CMK (cell line): ENCODE results near the gene ADH1A.
"Not testable (repeated sequence)": the region's sequence is repeated elsewhere in the genome, so short reads cannot be mapped to it uniquely, and the experiment has no call there.

ENCODE experiments used
- DNase-seq: peaks from one replicate; pipeline ENCODE4 v3.0.0-alpha.2; 2010; ENCODE audit warnings: low read depth

ADH1A gene

DNA sequence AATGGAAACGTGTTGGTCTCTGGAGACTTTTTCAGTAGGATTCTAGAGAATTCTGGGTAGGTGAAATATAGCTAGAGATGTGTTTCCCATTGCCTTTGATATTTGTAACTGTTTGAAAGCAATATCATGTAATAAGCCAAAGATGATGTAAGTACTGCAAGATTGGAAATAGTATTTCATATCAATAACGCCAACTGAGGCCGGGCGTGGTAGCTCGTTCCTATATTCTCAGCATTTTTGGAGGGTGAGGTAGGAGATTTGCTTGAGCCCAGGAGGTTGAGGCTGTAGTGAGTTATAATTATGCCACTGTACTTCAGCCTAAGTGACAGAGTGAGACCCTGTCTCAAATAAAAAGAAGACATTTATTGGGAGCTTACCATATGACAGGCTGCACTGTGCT, 9.5 kb downstream of the ADH1A start:
- no peak for DNase-seq

DNA sequence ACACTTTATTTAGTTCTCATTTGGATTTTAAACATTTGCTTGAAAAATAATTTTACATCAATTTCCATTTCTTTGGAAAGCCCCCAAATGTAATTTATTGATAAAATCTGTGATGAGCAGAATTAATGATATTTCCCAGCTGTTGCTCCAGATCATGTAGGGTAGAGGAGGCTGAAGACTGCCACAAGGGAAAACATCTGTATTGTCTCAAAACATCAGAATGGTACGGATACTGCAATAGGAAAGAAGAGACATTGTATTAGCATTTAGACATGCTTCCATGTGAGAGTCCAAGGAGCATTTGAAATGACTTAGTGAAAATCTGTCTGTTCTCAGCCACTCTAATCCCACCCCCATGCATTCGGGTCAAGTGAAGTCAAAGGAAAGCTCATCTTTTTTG, 14.4 kb downstream of the ADH1A start:
- no peak for DNase-seq

DNA sequence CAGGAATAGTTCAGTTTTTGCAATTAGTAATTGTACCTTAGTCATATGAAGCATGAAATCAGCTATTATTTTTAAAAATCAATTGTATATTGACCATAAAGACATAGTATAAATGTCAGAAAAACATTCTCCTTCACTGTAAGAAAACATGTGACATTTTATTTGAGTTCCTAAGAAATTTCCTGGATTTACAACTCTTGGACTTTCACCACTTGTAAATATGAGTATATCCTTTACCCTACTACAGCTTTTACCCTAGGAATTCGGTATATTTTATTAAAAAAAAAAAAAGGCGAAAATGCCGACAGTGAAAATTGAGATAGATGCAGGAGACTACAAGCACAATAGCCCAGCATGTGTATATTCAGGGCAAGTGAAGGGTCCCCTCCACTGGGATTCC, 14.9 kb downstream of the ADH1A start:
- DNase-seq: no peak

DNA sequence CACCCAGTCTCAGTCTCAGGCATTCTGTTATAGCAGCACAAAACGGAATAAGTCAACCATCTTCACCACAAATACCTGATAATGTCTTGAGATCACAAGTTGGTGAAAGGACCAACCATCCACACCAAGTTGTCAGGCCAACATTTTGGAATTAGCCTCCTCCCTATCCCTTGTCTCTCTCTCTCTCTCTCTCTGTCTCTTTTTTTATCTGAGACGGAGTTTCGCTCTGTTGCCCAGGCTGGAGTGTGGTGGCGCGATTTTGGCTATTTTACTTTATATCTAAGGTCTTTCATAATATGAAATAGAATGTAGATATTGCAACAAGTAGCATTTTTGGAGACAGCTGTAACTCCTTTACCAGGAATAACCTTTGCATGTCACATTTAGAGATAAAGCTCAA, 15.7 kb downstream of the ADH1A start:
- DNase-seq: no peak

DNA sequence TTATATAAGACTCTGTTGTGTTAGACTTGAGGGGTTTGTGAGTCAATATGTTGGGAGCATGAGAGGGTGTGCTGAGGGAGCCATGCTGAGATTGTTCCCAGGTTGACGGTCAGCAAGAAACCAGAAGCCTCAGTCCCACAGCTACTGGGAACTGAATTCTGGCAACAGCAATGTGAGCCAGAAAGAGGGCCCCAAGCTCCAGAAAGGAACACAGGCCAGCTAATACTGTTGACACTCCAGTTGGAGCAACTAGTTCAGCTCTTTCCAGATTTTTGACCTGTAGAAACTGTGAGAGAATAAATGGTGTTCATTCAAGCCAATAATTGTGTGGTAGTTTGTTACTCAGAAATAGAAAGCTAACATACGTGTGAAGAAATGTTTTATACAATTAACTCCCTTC, 17.1 kb downstream of the ADH1A start:
- DNase-seq: no peak

DNA sequence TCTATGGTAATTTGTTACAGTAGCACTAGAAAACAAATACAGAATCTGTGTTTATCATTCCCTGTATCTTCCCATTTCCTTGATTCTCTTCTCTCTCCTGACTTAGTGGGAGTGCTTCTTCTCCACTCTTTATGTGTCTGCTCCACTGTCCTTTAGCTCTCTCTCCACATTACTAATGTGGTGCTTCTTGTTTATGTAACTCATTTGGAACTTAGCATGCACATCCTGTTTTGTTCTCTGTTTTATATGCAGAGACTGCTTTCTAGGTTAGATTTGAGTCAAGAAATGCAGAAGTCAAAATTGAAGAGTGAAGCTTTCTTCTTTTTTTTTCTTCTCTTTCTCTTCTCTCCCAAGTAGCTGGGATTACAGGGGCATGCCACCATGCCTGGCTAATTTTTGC, 25.9 kb downstream of the ADH1A start:
- no peak for DNase-seq

DNA sequence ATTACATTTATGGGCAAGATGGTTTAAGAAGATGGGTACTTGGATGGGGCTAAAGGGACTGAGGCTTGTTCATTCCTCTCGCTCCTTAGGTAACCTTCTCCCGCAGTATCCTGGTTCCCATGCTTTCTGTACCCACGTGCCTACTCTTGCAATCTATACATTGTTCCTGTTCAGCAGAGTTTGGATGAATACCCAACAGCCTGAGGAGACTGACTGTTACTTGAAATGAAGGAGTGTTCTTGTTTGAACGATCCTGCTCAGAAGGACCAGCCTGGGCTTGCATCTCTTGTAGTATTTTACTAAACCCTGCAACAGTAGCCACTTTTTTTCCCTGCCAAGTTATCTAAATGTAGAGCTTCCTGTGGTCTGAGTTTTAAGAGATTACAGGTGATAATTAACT, 38.0 kb downstream of the ADH1A start:
- no peak for DNase-seq

DNA sequence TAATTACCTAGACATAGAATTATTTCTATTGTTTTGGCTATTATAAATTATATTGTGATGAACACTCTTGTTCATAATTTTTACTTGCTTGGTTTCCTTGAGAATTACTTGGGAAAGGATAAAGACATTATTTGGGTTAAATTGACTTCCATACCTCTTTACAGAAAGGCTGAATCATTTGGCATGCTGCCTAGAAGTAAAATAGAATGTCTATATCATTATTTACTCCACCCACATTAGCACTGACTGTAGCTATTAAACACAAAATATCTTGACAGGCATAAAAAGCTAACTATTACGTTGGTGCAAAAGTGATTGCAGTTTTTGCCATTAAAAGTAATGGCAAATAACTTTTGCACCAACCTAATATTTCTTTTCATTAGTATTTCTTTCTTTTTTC, 42.1 kb downstream of the ADH1A start:
- no peak for DNase-seq

DNA sequence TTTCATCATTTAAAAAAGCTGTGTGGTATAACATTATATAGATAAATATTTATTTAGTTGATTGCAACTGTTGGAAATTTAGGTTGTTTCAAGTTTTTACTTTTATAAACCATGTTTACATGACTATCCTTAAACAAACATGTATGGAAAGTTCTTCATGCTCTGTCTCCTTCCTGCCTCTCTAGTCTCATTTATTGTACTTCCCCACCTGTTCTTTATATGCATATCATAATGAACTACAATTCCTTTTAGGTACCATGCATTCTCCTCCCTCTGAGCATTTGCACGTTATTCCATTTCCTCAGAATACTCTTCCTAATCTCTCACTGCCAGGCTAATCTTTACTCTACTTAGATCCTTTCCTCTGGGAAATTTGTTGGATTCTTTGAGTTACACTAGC, 54.8 kb downstream of the ADH1A start:
- no peak for DNase-seq

DNA sequence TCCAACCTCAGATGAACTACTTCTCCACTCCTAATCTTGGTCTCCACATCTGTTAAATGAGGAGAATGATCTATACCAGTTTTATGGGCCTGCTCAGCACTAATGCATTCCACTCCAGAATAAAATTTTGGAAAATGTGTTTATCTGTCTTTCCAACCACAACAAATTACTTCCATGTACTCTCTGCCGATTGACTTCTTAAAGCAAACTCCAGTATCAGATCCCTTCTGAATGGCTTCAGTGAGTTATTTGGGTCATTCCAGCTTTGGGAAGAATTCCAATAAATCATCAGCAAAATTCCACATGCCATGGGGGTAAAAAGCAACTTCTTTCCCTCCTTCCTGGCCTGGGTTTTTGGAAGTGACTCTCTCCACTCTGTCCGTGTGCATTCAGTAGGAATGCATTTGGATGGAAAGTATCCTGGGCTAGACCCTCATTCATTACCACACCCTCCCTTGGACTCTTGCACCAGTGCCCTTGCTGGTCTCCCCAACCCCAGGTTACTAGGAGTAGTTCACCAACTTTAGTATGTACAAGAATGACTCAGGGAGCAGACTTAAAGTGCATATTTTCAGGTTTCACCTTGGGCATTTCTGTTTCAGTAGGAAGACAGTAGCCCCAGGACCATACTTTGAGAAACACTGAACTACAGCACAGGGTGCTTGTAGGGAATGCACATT, 56.3 kb downstream of the ADH1A start:
- no peak for DNase-seq

DNA sequence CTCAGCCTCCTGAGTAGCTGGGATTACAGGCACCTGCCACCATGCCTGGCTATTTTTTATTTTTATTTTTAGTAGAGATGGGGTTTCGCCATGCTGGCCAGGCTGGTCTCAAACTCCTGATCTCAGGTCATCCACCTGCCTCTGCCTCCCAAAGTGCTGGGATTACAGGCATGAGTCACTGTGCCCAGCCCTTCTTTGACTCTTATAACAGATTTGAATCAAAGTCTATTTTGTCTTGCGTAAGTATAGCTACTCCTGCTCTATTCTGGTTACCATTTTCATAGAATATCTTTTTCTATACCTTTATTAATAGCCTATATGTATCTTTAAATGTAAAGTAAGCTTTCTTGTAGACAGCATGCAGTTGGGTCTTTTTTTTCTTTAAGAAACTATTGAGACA, 57.4 kb downstream of the ADH1A start:
- not testable (repeated sequence) for DNase-seq

DNA sequence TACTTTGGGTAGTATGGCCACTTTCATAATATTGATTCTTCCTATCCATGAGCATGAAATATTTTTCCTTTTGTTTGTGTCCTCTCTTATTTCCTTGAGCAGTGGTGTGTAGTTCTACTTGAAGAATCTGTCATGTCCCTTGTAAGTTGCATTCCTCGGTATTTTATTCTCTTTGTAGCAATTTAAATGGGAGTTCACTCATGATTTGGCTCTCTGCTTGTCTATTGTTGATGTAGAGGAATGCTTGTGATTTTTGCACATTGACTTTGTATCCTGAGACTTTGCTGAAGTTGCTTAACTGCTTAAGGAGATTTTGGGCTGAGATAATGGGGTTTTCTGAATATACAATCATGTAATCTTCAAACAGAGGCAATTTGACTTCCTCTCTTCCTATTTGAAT, 62.1 kb downstream of the ADH1A start:
- DNase-seq: not testable (repeated sequence)

DNA sequence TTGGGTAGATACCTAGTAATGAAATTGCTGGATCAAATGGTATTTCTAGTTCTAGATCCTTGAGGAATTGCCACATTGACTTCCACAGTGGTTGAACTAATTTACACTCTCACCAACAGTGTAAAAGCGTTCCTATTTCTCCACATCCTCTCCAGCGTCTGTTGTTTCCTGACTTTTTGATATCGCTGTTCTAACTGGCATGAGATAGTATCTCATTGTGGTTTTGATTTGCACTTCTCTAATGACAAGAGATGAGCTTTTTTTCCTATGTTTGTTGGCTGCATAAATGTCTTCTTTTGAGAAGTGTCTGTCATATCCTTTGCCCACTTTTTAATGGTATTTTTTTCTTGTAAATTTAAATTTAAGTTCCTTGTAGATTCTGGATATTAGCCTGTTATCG, 63.1 kb downstream of the ADH1A start:
- not testable (repeated sequence) for DNase-seq
